HEK293 (cell line): ENCODE results near the gene PLAGL1.

Experiments used
- CTCF ChIA-PET: fragments of 350-600 bp; formaldehyde crosslinking; extraction: SDS; loops from one replicate; lab custom pipeline; 2021; ENCODE audit warnings: antibody characterized with exemption; lab: Yijun Ruan, JAX
- POLR2A ChIA-PET: fragments of 300-600 bp; formaldehyde crosslinking; extraction: SDS; loops from one replicate; lab custom pipeline; 2020; ENCODE audit warnings: antibody characterized with exemption, inconsistent platforms; lab: Yijun Ruan, JAX
- H3K27ac ChIP-seq: fragments of 200-500 bp; sonication (Bioruptor generic); 2 replicates; pipeline ENCODE4 v1.5.1; 2014; ENCODE audit warnings: low read depth, low read length, control low read depth, inconsistent platforms; ENCODE audit errors: extremely low read depth
- H3K36me3 ChIP-seq, 2 experiments: fragments of 200-500 bp in 1 of 2; sonication (Bioruptor generic) in 1 of 2; 1 replicate in 1 of 2; 2 replicates in 1 of 2; pipeline ENCODE4 v1.5.1; 2014 to 2017; ENCODE audit warnings: inconsistent platforms in 2 of 2, low read length in 2 of 2; ENCODE audit not compliant: control insufficient read depth in 2 of 2, insufficient read depth in 1 of 2
- H3K4me1 ChIP-seq: fragments of 200-500 bp; sonication (Bioruptor generic); 2 replicates; pipeline ENCODE4 v1.5.1; 2014; ENCODE audit warnings: mild to moderate bottlenecking, low read length, inconsistent platforms; ENCODE audit not compliant: control insufficient read depth, insufficient read depth
- H3K4me3 ChIP-seq: 2 replicates; pipeline ENCODE4 v1.5.1; 2011; ENCODE audit warnings: low read depth, mild to moderate bottlenecking, control low read depth, low read length, moderate library complexity
- H3K9me3 ChIP-seq: fragments of 200-500 bp; sonication (Bioruptor generic); 2 replicates; pipeline ENCODE4 v1.5.1; 2014; ENCODE audit warnings: low read depth, low read length, inconsistent platforms; ENCODE audit not compliant: control insufficient read depth, insufficient read depth
- KLF8 ChIP-seq: fragments of 450-650 bp; formaldehyde crosslinking; IDR thresholded peaks from 2 replicates; pipeline ENCODE4 v1.5.1; 2016; ENCODE audit warnings: missing biosample characterization, missing genetic modification characterization
- KLF9 ChIP-seq: fragments of 450-650 bp; formaldehyde crosslinking; IDR thresholded peaks from 2 replicates; pipeline ENCODE4 v1.5.1; 2016; ENCODE audit warnings: missing biosample characterization, missing genetic modification characterization, low read depth
- ZNF175 ChIP-seq: fragments of 450-650 bp; formaldehyde crosslinking; IDR thresholded peaks from 2 replicates; pipeline ENCODE4 v1.5.1; 2016; ENCODE audit warnings: missing biosample characterization, missing genetic modification characterization
- ZNF266 ChIP-seq: fragments of 450-650 bp; formaldehyde crosslinking; IDR thresholded peaks from 2 replicates; pipeline ENCODE4 v1.5.1; 2016; ENCODE audit warnings: missing biosample characterization, missing genetic modification characterization, low read depth
- ZNF544 ChIP-seq: fragments of 450-650 bp; formaldehyde crosslinking; IDR thresholded peaks from 2 replicates; pipeline ENCODE4 v1.5.0; 2017; ENCODE audit warnings: missing biosample characterization, missing genetic modification characterization
- ZNF747 ChIP-seq: fragments of 450-650 bp; formaldehyde crosslinking; IDR thresholded peaks from 2 replicates; pipeline ENCODE4 v1.5.1; 2016; ENCODE audit warnings: missing biosample characterization, missing genetic modification characterization
- TF ChIP-seq, protein P1 (sequence below): fragments of 450-650 bp; formaldehyde crosslinking; IDR thresholded peaks from 2 replicates; pipeline ENCODE4 v1.5.1; 2016; ENCODE audit warnings: missing biosample characterization, missing genetic modification characterization
- TF ChIP-seq, protein P2 (sequence below): fragments of 450-650 bp; formaldehyde crosslinking; conservative IDR thresholded peaks from 2 replicates; pipeline ENCODE4 v1.5.1; 2016; ENCODE audit warnings: low read depth, missing biosample characterization, missing genetic modification characterization
- TF ChIP-seq, protein P3 (sequence below): fragments of 450-650 bp; formaldehyde crosslinking; IDR thresholded peaks from 2 replicates; pipeline ENCODE4 v1.5.1; 2016; ENCODE audit warnings: missing biosample characterization, missing genetic modification characterization
- TF ChIP-seq, protein P4 (sequence below): sonication (generic); formaldehyde crosslinking; IDR thresholded peaks from 2 replicates; pipeline ENCODE4 v1.8.1; 2022; ENCODE audit warnings: mild to moderate bottlenecking, moderate library complexity, missing genetic modification reagents
- TF ChIP-seq, protein P5 (sequence below): fragments of 450-650 bp; formaldehyde crosslinking; IDR thresholded peaks from 2 replicates; pipeline ENCODE4 v1.5.1; 2016; ENCODE audit warnings: missing biosample characterization, missing genetic modification characterization, low read depth

PLAGL1 gene

DNA sequence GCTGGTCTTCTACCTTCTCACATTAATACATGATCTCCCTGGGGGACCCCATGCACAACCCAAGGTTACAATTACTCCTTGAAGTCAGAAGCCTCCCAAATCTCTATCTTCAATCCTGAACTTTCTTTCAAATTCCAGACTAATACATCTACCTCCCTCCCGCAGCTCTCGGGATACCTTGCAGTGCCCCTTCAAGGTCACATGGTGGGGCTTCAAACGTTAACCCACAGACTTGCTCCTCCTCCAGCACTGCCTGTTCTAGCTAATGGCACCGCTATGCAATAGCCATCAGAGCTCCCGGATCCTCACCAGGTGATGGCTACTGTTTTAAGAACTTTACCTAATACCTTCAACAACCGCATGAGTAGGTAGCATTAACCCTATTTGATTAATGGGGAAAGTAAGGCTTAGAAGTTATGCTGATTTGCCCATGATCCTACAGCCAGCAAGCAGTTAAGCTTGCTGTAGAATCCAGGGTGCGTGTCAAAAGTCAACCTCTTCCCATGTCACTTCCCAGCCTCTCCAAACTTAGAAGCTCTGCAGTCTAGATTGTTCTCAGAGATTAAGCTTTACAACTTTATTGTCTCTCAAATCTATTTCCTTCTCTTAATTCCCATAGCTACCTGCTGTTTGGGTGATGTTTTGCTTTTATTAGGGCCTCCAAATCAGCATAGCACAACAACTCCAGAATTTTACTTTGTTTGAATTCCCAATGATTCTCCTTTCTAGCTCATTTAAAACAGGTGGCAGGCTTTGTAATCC lies 44.7 kb downstream of the PLAGL1 start:
- Histone ChIP-seq H3K27ac (no peak overlapping the region), H3K4me1 (0 out of 2 replicates have a peak, but pooled peaks cover 2% of the 10 kb centered on the region), H3K9me3 (no peaks in the 10 kb centered on the region), H3K36me3 (peaks cover 0 to 28% of the 10 kb centered on the region in 2 experiments; a peak in 1 of 3 replicates), H3K4me3 (no peak overlapping the region)
- CTCF ChIA-PET, result interaction anchor here (1.1 to 2.1 kb wide), 6 partner anchors 21 to 388 kb away, joined by 3 to 10 read pairs (median 5); no protein-coding TSS in a partner anchor
- TF ChIP-seq, protein P1, sequence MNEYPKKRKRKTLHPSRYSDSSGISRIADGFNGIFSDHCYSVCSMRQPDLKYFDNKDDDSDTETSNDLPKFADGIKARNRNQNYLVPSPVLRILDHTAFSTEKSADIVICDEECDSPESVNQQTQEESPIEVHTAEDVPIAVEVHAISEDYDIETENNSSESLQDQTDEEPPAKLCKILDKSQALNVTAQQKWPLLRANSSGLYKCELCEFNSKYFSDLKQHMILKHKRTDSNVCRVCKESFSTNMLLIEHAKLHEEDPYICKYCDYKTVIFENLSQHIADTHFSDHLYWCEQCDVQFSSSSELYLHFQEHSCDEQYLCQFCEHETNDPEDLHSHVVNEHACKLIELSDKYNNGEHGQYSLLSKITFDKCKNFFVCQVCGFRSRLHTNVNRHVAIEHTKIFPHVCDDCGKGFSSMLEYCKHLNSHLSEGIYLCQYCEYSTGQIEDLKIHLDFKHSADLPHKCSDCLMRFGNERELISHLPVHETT (tag by site-specific recombination), result no peak
- TF ChIP-seq ZNF544 (tag by site-specific recombination) (no peak), KLF8 (tag by site-specific recombination) (no peak), ZNF175 (tag by site-specific recombination) (no peak), ZNF747 (tag by site-specific recombination) (no peak), ZNF266 (no peak), KLF9 (tag by site-specific recombination) (no peak)
- TF ChIP-seq, protein P2, sequence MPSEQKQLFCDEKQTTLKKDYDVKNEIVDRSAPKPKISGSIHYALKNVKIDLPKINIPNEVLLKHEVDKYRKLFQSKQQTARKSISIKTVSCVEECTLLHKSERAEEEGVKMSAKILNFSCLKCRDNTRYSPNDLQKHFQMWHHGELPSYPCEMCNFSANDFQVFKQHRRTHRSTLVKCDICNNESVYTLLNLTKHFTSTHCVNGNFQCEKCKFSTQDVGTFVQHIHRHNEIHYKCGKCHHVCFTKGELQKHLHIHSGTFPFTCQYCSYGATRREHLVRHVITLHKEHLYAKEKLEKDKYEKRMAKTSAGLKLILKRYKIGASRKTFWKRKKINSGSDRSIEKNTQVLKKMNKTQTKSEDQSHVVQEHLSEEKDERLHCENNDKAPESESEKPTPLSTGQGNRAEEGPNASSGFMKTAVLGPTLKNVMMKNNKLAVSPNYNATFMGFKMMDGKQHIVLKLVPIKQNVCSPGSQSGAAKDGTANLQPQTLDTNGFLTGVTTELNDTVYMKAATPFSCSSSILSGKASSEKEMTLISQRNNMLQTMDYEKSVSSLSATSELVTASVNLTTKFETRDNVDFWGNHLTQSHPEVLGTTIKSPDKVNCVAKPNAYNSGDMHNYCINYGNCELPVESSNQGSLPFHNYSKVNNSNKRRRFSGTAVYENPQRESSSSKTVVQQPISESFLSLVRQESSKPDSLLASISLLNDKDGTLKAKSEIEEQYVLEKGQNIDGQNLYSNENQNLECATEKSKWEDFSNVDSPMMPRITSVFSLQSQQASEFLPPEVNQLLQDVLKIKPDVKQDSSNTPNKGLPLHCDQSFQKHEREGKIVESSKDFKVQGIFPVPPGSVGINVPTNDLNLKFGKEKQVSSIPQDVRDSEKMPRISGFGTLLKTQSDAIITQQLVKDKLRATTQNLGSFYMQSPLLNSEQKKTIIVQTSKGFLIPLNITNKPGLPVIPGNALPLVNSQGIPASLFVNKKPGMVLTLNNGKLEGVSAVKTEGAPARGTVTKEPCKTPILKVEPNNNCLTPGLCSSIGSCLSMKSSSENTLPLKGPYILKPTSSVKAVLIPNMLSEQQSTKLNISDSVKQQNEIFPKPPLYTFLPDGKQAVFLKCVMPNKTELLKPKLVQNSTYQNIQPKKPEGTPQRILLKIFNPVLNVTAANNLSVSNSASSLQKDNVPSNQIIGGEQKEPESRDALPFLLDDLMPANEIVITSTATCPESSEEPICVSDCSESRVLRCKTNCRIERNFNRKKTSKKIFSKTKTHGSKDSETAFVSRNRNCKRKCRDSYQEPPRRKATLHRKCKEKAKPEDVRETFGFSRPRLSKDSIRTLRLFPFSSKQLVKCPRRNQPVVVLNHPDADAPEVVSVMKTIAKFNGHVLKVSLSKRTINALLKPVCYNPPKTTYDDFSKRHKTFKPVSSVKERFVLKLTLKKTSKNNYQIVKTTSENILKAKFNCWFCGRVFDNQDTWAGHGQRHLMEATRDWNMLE (tag by site-specific recombination), result no peak
- TF ChIP-seq, protein P3, sequence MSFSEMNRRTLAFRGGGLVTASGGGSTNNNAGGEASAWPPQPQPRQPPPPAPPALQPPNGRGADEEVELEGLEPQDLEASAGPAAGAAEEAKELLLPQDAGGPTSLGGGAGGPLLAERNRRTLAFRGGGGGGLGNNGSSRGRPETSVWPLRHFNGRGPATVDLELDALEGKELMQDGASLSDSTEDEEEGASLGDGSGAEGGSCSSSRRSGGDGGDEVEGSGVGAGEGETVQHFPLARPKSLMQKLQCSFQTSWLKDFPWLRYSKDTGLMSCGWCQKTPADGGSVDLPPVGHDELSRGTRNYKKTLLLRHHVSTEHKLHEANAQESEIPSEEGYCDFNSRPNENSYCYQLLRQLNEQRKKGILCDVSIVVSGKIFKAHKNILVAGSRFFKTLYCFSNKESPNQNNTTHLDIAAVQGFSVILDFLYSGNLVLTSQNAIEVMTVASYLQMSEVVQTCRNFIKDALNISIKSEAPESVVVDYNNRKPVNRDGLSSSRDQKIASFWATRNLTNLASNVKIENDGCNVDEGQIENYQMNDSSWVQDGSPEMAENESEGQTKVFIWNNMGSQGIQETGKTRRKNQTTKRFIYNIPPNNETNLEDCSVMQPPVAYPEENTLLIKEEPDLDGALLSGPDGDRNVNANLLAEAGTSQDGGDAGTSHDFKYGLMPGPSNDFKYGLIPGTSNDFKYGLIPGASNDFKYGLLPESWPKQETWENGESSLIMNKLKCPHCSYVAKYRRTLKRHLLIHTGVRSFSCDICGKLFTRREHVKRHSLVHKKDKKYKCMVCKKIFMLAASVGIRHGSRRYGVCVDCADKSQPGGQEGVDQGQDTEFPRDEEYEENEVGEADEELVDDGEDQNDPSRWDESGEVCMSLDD (tag by site-specific recombination), result no peak
- TF ChIP-seq, protein P4, sequence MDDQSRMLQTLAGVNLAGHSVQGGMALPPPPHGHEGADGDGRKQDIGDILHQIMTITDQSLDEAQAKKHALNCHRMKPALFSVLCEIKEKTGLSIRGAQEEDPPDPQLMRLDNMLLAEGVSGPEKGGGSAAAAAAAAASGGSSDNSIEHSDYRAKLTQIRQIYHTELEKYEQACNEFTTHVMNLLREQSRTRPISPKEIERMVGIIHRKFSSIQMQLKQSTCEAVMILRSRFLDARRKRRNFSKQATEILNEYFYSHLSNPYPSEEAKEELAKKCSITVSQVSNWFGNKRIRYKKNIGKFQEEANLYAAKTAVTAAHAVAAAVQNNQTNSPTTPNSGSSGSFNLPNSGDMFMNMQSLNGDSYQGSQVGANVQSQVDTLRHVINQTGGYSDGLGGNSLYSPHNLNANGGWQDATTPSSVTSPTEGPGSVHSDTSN, result no peak
- TF ChIP-seq, protein P5, sequence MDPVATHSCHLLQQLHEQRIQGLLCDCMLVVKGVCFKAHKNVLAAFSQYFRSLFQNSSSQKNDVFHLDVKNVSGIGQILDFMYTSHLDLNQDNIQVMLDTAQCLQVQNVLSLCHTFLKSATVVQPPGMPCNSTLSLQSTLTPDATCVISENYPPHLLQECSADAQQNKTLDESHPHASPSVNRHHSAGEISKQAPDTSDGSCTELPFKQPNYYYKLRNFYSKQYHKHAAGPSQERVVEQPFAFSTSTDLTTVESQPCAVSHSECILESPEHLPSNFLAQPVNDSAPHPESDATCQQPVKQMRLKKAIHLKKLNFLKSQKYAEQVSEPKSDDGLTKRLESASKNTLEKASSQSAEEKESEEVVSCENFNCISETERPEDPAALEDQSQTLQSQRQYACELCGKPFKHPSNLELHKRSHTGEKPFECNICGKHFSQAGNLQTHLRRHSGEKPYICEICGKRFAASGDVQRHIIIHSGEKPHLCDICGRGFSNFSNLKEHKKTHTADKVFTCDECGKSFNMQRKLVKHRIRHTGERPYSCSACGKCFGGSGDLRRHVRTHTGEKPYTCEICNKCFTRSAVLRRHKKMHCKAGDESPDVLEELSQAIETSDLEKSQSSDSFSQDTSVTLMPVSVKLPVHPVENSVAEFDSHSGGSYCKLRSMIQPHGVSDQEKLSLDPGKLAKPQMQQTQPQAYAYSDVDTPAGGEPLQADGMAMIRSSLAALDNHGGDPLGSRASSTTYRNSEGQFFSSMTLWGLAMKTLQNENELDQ (tag by site-specific recombination), result no peak
- POLR2A ChIA-PET, result interaction anchor here (1.2 kb wide), 1 partner anchor 24 kb away, joined by 3 read pairs; no protein-coding TSS in a partner anchor
